KMS-11 (cell line): ENCODE measurements around the gene BRINP3.

ENCODE experiments used
- H2AFZ ChIP-seq: fragments of 200-600 bp; sonication (generic); 2 replicates; pipeline ENCODE4 v1.6.1; 2016; ENCODE audit warnings: antibody characterized with exemption, mixed run types, low read depth
- H3K27ac ChIP-seq: fragments of 200-600 bp; sonication (generic); 2 replicates; pipeline ENCODE4 v1.6.1; 2016; ENCODE audit warnings: mild to moderate bottlenecking, mixed run types
- H3K27me3 ChIP-seq: fragments of 200-600 bp; sonication (generic); 2 replicates; pipeline ENCODE4 v1.6.1; 2017; ENCODE audit warnings: mild to moderate bottlenecking, low read depth, mixed run types, moderate library complexity; ENCODE audit not compliant: insufficient read depth
- H3K36me3 ChIP-seq: fragments of 200-600 bp; sonication (generic); 2 replicates; pipeline ENCODE4 v1.6.1; 2017; ENCODE audit warnings: mild to moderate bottlenecking, mixed run types; ENCODE audit not compliant: insufficient read depth
- H3K4me1 ChIP-seq: fragments of 200-600 bp; sonication (generic); 2 replicates; pipeline ENCODE4 v1.6.1; 2016; ENCODE audit warnings: mild to moderate bottlenecking, low read depth, mixed run types; ENCODE audit not compliant: poor library complexity, severe bottlenecking
- H3K4me2 ChIP-seq: fragments of 200-600 bp; sonication (generic); 2 replicates; pipeline ENCODE4 v1.7.0; 2016; ENCODE audit warnings: mild to moderate bottlenecking, mixed run types
- H3K4me3 ChIP-seq: fragments of 200-600 bp; sonication (generic); IDR thresholded peaks from 2 replicates; pipeline ENCODE4 v1.6.1; 2017; ENCODE audit warnings: low read depth, low read length, mixed read lengths; ENCODE audit not compliant: insufficient read depth
- H3K79me2 ChIP-seq: fragments of 200-600 bp; sonication (generic); 2 replicates; pipeline ENCODE4 v1.6.1; 2016; ENCODE audit warnings: low read depth, mixed run types; ENCODE audit not compliant: insufficient read depth
- H3K9ac ChIP-seq: fragments of 200-600 bp; sonication (generic); 2 replicates; pipeline ENCODE4 v1.6.1; 2016; ENCODE audit warnings: mild to moderate bottlenecking, mixed run types
- H4K20me1 ChIP-seq: fragments of 200-600 bp; sonication (generic); 2 replicates; pipeline ENCODE4 v1.6.1; 2016; ENCODE audit warnings: mild to moderate bottlenecking, mixed run types; ENCODE audit not compliant: insufficient read depth
- CTCF ChIP-seq: fragments of 200-600 bp; sonication (generic); conservative IDR thresholded peaks from 2 replicates; pipeline ENCODE4 v1.6.1; 2017; ENCODE audit warnings: low read depth, mild to moderate bottlenecking, antibody characterized with exemption, low read length, moderate library complexity, mixed read lengths

BRINP3 gene

GRCh38 chr1:190172651-190173430, 304.8 kb downstream of the BRINP3 start:
- no peaks in the 10 kb centered on the region for H4K20me1 ChIP-seq
- H3K79me2 ChIP-seq = no peaks in the 10 kb centered on the region
- no peaks in the 10 kb centered on the region for H3K27me3 ChIP-seq
- no peak for TF ChIP-seq CTCF
- no peak overlapping the region for H3K9ac ChIP-seq
- H2AFZ ChIP-seq = no peak overlapping the region
- no peaks in the 10 kb centered on the region for H3K36me3 ChIP-seq
- H3K4me1 ChIP-seq = no peaks in the 10 kb centered on the region
- no peak overlapping the region for H3K4me2 ChIP-seq
- no peak overlapping the region for H3K4me3 ChIP-seq
- no peak overlapping the region for H3K27ac ChIP-seq

GRCh38 chr1:190170321-190170720, 307.3 kb downstream of the BRINP3 start:
- no peaks in the 10 kb centered on the region for H3K27me3 ChIP-seq
- no peak overlapping the region for H3K4me3 ChIP-seq
- no peak for TF ChIP-seq CTCF
- no peaks in the 10 kb centered on the region for H3K36me3 ChIP-seq
- no peaks in the 10 kb centered on the region for H3K79me2 ChIP-seq
- H2AFZ ChIP-seq = no peak overlapping the region
- no peak overlapping the region for H3K27ac ChIP-seq
- H3K9ac ChIP-seq = no peak overlapping the region
- no peaks in the 10 kb centered on the region for H3K4me1 ChIP-seq
- H4K20me1 ChIP-seq = no peaks in the 10 kb centered on the region
- no peak overlapping the region for H3K4me2 ChIP-seq

- Histone ChIP-seq H3K4me2 (no peak overlapping the region), H4K20me1 (no peaks in the 10 kb centered on the region), H3K27ac (no peak overlapping the region)
Measured at GRCh38 chr1:190169311-190170067, 308.2 kb downstream of the BRINP3 start.

GRCh38 chr1:190168893-190169280, 308.8 kb downstream of the BRINP3 start:
- no peak for TF ChIP-seq CTCF
- Histone ChIP-seq H3K4me2 (no peak overlapping the region), H3K4me1 (no peaks in the 10 kb centered on the region)

More at GRCh38 chr1:190169311-190170067, 308.2 kb downstream of the BRINP3 start:
- no peak overlapping the region for H3K9ac ChIP-seq
- H3K4me3 ChIP-seq = no peak overlapping the region
- no peaks in the 10 kb centered on the region for H3K36me3 ChIP-seq
- H3K27me3 ChIP-seq = no peaks in the 10 kb centered on the region
- H2AFZ ChIP-seq = no peak overlapping the region
- no peak for TF ChIP-seq CTCF
- no peaks in the 10 kb centered on the region for H3K79me2 ChIP-seq
- no peaks in the 10 kb centered on the region for H3K4me1 ChIP-seq

More at GRCh38 chr1:190168893-190169280, 308.8 kb downstream of the BRINP3 start:
- H3K79me2 ChIP-seq = no peaks in the 10 kb centered on the region
- no peaks in the 10 kb centered on the region for H4K20me1 ChIP-seq
- H3K27ac ChIP-seq = no peak overlapping the region
- no peaks in the 10 kb centered on the region for H3K27me3 ChIP-seq
- H2AFZ ChIP-seq = no peak overlapping the region
- H3K9ac ChIP-seq = no peak overlapping the region
- H3K36me3 ChIP-seq = no peaks in the 10 kb centered on the region
- H3K4me3 ChIP-seq = no peak overlapping the region
